GM18873 (cell line): ENCODE data around the gene LYST.
"Not testable (repeated sequence)": the region's sequence is repeated elsewhere in the genome, so short reads cannot be mapped to it uniquely, and the experiment has no call there.

Source experiments
- ATAC-seq: cut with Tn5 transposase; IDR thresholded peaks from one replicate; pipeline ENCODE4 v1.9.1; 2021; ENCODE audit warnings: mild to moderate bottlenecking, moderate library complexity, moderate number of reproducible peaks; ENCODE audit not compliant: unreplicated experiment, low FRiP score

The LYST gene

DNA sequence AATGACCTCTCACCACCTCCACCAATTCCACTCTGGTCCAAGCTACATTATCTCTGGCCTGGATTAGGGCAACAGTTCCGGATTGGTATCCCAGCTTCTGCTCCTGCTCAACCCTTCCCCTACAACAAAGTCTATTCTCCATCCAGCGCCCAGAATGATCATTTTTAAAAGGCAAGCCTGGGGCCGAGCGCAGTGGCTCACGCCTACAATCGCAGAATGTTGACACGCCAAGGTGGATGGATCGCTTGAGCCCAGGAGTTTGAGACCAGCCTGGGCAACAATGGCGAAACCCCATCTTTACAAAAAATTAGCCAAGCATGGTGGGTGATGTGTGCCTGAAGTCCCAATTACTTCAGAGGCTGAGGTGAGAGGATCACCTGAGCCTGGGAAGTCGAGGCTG, 2.2 kb downstream of the LYST start:
- ATAC-seq: no peak

DNA sequence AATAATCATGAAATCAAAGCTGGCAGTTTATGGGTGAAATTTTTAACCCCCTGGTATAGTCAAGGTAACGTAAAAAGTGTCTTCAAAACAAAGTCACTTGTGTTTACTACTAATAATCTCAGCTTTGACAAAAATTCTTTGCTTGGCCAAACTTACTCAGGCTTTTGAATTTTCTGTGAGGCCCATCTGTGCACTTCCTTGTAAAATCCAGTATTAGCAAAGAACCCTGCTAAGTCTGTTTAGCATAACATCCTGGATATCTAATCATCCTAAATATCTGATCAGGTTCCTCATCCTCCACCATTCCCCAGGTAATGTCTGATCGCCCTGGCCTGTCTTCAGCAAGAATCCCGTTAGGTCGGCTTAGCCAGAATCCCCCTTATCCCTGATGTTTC, 3.0 kb downstream of the LYST start:
- no peak for ATAC-seq

DNA sequence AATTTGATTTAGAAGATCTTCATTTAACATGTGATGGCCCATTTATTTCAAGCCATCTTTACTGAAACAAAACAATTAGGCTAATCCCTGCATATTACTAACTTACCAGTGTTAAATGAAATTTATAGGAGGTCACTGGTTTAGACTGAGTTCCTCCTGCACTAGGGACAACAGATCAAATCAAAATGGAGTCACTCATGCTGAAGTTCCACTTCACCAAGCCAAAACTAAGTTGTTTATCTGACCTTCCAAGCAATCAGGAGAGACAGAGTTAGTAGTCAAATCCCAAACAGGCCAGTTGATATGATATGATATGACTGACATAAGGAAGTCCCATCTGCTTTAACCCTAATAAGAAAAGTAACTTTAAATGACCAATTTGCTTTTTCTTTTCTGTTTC, 4.8 kb downstream of the LYST start:
- no peak for ATAC-seq

DNA sequence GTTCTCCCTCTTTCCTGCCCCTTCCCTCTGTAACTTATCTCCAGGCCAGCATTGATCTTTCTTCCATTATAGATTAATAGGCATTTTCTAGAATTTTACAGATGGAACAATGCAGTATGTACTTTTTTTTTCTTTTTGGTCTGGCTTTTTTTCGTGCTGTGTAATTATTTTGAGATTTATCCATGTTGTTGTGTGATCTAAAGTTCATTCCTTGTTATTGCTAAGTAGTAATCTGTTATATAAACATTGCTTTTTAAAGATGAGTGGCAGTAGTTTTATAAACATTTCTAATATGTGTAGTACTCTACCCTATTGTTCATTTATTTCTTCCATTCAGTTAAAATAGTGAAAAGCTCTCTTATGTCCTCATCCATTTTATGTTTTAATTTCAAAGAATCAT, 5.9 kb downstream of the LYST start:
- ATAC-seq: no peak

DNA sequence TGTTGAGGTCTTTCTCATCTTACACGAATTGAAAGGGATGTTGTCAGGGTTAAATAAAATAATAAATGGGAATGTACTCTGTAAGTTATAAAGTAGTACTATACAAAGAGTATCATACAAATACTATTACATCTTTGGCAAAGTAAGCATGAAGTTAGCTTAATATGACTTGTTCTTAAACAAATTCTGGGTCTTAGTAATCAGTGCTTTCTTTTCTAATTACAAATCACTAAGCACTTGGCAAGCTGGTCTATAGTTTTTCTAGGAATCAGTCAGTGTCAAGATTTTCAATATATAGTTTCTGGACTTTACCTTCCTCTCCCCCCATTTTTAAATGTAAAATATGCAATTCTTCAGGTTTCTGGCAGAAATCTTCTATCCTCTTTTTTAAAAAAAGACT, 6.9 kb downstream of the LYST start:
- no peak for ATAC-seq

DNA sequence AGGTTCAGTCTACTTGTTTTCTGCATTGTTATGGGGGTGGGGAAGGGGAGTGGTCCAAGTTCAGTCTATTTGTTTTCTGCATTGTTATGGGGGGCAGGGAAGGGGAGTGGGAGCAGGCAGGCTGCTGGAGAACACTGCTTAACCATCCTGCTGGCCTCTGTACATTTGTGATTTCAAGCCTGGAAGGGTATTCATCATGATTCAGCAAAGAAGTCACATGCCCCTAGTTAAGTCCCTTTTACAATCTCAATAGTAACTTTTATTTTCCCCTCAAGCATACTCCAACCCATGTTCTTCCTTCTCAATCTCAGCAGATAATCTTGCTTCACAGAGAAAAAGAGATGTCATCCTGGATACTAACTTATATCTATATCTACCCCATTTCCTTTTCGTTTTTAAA, 7.9 kb downstream of the LYST start:
- no peak for ATAC-seq

DNA sequence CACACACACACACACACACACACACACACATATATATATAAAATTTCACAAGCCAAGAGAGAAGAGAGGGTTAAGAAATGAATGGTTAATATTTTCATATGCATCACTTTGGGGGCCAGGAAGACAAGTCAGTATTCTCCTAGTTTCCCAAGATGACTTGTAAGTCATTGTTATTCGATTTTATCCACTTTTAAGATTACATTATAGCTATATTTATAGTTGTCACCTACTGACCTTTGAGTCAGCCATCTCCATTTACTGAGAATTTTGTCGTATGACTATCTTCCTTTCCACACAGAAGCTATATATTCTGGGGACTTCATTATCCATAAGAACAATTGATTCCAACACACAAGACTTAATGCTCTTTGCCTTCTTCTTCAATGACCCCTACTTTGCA, 8.9 kb downstream of the LYST start:
- no peak for ATAC-seq

DNA sequence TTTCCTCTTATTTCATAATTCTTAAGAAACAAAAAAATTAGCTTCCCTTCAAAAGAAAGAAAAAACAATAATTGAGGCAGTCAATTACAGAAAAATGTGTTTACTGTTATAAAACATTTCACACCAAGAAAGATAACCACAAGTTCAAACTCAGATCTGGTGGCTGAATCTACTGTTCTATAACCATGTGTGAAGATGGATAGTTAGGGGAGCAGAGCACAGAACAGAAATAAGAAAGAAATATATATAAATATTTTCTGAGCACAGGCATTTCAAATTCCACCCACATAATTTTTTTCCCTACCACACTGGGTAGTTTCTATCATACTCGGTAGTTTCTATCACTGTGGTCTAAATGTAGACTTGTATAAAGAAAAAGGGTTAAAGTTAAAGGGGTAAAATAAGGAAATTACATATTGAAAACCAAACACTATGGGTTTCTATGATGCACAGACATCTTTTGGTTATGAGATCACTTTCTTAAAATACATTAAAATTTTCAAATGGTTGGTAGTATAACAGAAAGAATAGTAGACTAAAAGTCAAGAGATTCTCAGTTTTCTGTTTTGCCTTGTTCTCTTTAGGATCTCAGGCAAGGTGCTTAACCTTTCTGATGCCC, 10.8 kb downstream of the LYST start:
- no peak for ATAC-seq

DNA sequence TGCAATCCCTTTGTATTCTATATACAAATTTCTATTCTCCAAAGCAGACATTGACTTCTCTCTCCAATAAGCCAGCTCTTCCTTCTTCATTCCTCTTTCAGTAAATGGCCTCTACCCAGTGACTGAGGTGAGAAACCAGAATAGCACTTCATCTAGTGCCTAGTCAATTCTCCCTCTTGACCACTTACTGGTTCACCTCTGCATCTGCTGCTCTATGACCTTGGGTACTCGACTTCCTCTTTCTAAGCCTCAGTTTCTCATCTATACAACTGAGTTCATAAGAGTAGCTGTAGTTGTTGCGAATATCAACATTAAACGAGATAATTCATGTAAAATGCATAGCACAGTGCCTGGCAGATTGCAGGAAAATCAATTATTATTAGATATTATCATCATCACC, 12.4 kb downstream of the LYST start:
- no peak for ATAC-seq

DNA sequence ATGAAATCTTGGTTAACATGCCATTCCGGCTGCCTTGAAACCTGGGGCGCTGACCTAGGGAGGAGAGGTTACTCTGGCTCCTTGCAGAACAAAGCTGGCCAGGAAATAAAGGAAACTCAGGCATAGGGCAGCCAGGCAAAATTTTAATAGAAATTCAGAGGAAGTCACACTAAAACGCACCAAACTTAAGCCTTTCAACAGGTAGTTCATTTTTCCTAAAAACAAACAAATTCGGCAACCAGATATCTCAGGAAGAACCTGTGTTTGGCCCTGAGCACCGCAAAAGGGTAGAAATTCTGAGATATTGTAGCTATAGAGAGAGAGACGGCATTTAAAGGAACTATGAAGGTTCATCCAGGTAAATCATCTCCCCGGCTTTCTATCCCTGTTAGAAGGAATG, 13.1 kb downstream of the LYST start:
- ATAC-seq: no peak

DNA sequence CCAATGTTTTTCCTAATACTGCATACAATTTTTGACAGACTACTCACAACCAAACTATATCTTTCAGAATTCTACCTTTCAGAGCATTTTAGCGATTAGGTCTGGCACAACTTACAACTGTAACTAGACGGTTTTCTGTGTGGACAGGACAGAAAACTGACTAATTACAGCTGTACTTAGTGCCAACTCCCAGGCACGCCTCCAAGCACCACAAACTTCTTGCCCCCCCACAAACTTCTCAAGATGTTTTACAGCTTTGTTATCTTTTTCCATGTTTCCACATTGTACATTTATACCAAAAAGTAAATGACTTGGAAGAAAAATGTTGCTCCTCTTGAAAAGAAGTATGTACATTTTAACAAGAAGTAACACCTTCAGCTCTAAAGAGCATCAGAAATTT, 13.8 kb downstream of the LYST start:
- ATAC-seq: no peak

DNA sequence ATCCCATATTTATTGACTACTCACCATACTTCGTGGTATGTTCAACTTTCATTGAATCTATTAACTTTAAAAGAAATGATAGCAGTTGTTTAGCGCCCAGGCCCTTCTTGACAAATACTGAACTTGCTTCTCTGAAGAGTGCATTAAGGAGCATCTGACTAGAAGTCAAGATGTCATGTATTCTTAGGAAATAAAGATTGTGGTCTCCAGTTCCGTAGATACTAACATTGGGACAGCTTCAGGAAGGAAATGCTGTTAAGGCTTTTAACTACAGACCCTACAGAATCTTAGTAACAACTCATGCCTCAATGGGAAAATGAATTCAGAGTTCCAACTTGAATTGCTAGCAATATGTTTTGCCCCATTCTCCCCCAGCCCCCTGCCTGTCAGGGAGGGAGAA, 14.8 kb downstream of the LYST start:
- no peak for ATAC-seq

DNA sequence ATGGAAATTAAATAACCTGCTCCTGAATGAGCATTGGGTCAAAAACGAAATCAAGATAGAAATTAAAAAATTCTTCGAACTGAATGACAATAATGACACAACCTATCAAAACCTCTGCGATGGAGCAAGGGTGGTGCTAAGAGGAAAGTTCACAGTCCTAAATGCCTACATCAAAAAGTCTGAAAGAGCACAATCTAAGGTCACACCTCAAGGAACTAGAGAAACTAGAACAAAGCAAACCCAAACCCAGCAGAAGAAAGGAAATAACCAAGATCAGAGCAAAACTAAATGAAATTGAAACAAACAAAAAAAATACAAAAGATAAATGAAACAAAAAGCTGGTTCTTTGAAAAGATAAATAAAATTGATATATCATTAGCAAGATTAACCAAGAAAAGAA, 18.5 kb downstream of the LYST start:
- ATAC-seq: not testable (repeated sequence)

DNA sequence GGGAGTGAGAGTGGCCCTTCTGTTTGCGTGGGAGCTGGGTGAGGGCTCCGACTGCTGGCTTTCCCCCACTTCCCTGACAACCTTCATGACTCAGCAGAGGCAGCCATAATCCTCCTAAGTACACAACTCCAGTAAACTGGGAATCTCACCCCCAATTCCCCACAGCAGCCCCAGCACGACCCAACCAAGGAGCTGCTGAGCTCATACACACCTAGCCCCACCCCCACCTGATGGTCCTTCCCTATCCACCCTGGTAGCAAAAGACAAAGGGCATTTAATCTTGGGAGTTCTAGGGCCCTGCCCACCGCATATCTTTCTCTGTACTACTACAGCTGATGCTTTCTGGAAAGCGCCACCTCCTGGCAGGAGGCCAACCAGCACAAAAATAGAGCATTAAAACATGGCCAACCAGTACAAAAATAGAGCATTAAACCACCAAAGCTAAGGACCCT, 21.0 kb downstream of the LYST start:
- not testable (repeated sequence) for ATAC-seq

DNA sequence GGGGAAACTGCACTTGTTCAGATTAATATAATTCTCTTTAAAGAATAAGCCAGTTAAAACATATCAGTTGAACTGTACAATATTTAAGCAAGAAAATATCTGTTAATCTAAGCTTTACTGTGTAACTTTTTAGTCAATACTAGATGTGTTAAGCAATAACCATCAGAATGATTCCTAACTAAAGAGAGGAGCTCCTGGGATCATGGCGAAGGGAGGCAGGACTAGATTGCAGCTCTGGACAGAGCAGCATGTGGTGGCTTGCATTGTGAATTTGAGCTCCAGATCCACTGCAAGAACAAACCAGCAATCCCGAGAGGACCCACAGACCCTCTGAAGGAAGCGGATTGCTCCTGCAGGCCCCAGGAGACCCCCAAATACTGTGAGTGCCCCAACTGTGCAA, 21.9 kb downstream of the LYST start:
- no peak for ATAC-seq

DNA sequence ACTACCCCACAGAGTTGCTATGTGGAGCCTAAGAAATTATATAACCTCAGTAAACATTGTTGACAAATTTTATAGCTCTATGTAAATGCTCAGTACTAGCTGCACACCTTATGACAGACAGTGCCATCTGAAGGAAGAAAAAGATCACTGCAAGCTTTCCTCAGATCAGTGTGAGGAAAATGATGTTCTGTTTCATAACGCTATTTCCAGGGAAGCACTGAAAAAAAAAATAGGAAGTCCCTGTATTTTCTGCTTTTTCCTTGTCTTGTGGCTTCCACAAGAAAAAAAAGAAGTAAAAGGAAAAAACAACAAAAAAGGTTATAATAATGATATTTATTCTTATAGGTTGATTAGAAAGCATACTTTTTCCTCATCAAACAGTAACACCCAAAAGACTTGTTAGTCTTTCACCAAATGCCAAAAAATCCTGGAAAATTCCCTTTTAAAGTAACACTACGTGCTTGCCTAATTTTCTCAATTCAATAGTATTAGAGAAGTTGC, 23.2 kb downstream of the LYST start:
- peak; percentile 58 for ATAC-seq

DNA sequence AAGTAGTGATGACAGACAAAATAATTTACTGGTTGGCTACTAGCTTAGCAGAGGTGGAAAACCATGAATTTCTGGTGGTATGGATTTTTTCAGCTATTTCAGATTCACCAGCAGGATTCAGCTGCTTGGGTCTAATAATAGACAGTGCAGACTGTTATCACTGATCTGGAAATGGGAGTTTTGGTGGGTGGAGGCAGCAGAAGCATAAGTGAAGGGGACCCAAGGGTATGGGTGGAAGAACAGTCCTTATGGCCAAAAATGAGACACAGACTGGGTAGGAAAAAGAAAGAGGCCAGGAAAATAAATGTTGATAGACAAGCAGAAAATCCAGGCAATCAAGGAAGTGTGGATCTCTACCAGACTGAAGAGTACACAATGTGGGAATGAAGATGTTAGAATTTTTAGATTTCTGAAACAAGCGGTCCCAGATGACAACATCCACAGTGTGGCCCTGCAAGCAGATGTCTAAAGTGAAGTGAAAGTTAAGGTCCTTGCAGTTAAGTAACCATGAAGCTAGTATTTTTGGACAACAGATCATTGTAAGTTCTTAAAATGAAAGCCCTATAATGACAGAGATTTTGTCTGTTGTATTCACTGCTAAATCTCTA, 24.7 kb downstream of the LYST start:
- no peak for ATAC-seq

DNA sequence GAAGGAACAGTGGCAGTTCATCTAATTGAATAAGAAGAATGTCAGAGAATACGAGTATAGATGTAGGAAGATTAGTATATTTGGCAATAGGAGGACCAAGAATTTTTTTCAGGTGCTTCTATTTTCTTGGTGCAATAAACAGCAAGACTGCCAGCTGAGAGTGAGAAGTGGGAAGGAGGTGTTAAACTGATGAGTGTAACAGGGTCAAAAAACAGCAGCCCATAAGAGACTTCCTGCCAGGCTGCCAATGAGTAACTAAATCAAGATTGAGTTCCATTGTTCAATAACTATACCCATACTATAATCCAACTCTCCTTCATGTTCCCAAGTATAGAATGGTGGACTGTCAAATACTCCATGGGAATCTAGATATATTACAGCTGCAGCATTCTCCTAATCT, 28.7 kb downstream of the LYST start:
- no peak for ATAC-seq

DNA sequence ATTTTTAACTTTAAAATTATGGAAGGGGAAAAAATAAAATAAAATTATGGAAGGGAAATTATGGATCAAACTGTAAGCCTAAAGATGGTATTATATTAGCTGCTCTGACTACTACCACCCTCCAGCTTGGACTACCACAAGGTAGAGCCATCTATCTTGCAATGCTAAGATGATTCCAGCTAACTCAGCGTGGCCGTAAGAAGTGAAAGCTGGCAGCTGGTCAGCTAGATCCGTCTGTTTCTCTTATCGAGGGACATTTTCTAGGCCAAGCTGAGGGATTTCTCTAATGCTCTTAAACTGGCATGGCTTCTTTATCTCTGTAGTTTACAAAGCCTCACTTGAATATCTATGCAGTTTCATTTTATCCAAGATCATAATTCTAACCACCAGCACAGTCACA, 31.5 kb downstream of the LYST start:
- ATAC-seq: no peak

DNA sequence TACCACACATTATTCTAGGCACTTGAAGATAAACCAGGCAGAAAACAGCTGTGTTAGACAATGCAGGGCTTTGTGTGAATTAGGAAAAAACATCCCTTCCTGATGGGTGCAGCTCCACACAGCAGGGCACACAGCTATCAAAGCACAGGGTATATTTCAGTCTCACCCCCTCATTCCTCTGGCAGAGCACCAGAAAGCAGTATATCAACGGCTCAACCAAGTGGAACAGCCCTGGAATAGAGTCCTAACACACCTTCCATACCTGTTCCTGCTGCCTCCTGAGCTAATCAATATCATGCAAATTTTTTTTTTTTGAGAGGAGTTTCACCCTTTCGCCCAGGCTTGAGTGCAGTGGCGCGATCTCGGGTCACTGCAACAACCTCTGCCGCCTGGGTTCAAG, 32.1 kb downstream of the LYST start:
- no peak for ATAC-seq

DNA sequence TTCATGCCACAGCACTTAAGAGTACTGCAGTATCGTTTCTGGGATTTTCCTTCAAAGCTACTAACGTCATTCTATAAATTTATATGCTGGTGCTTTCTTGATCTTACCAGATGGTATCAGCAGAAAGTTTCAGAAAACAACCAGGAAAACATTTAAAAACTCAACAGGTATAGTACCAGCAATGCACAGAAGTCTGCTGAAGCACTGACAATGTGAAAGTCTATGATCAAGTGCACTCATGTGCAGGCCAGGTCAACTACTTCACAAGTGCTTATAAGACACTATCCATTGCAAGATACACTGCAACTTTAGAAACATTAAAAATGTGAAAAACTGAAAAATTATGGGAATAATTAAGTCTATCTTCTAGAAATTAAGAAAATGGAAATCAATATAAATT, 34.7 kb downstream of the LYST start:
- ATAC-seq: no peak

DNA sequence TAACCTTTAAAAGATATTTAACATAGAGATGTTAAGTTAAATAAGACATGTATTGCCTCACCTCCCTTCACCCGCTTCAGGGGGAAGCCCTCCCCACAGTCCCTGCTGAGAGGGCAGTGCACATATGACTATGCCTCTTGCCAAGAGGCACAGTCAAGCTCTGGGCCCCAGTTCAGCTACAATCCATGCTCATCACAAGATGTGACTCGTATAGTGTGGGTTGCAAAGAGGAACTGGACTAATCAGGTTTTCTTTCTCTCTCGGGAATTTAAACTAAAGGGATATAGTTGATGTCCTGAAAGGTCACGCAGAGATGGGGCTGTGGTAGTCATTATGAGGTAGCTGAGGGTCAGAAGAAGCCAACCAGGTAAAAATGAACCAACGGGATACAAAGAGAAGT, 35.6 kb downstream of the LYST start:
- peak; percentile 78 for ATAC-seq
